H1 (cell line): ENCODE results near the gene RAET1E. TPM values are rescaled to one million over a fixed set of nuclear protein-coding genes. Genes with fewer than 3 reads are reported as not detected.

ENCODE experiments used
- CTCF ChIA-PET: fragments of 300-600 bp; sonication (Branson Sonifier 250); formaldehyde crosslinking; loops from one replicate; lab custom pipeline; 2021; ENCODE audit not compliant: partially characterized antibody; lab: Charles Lee
- POLR2A ChIA-PET: fragments of 300-600 bp; sonication (Branson Sonifier 250); formaldehyde crosslinking; loops from one replicate; lab custom pipeline; 2021; ENCODE audit warnings: inconsistent platforms; ENCODE audit not compliant: partially characterized antibody; lab: Charles Lee
- DNase-seq, 2 experiments: peaks; one replicate each; pipeline versions ENCODE4 v3.0.0 to v3.0.0-alpha.2; 2010 to 2022; ENCODE audit warnings: low spot score in 2 of 2, low read depth in 1 of 2, mixed read lengths in 1 of 2
- FAIRE-seq: peaks from 2 replicates; lab custom pipeline; 2011; peaks lifted over from hg19 to GRCh38; lab: Jason Lieb, UNC
- H2AFZ ChIP-seq: 2 replicates; pipeline ENCODE4 v1.8.1; 2012; ENCODE audit warnings: low read length, inconsistent platforms
- H2AK5ac ChIP-seq: 2 replicates; pipeline ENCODE4 v1.6.1; 2013; ENCODE audit warnings: low read depth, low read length
- H2BK120ac ChIP-seq: replicated peaks from 2 replicates; pipeline ENCODE3; 2013; ENCODE audit warnings: low read depth, low read length, inconsistent platforms
- H2BK12ac ChIP-seq: 2 replicates; pipeline ENCODE4 v1.6.1; 2013; ENCODE audit warnings: low read depth, low read length
- H2BK15ac ChIP-seq: 2 replicates; pipeline ENCODE4 v1.6.1; 2013; ENCODE audit warnings: low read length
- H2BK20ac ChIP-seq: 2 replicates; pipeline ENCODE4 v1.6.1; 2013; ENCODE audit warnings: low read length
- H2BK5ac ChIP-seq: 2 replicates; pipeline ENCODE4 v1.6.1; 2013; ENCODE audit warnings: low read depth, low read length
- H3K14ac ChIP-seq: 2 replicates; pipeline ENCODE4 v1.6.1; 2013; ENCODE audit warnings: inconsistent platforms; ENCODE audit not compliant: insufficient read length
- H3K18ac ChIP-seq: 2 replicates; pipeline ENCODE4 v1.6.1; 2013; ENCODE audit warnings: low read length; ENCODE audit errors: extremely low read depth
- H3K23ac ChIP-seq: 2 replicates; pipeline ENCODE4 v1.6.1; 2013; ENCODE audit warnings: inconsistent platforms; ENCODE audit not compliant: insufficient read length
- H3K23me2 ChIP-seq: 2 replicates; pipeline ENCODE4 v1.6.1; 2013; ENCODE audit warnings: low read depth, low read length
- H3K27ac ChIP-seq: 2 replicates; pipeline ENCODE4 v1.6.1; 2011; ENCODE audit warnings: low read depth, low read length, inconsistent platforms
- H3K27me3 ChIP-seq, 4 experiments: replicated peaks in 1 of 4; 1 replicate in 1 of 4; 2 replicates in 3 of 4; pipeline versions ENCODE4 v1.6.1 to v1.8.1; 2011 to 2013; ENCODE audit warnings: low read length in 3 of 4, mild to moderate bottlenecking in 3 of 4, inconsistent platforms in 2 of 4, mixed read lengths in 2 of 4, moderate library complexity in 1 of 4; ENCODE audit not compliant: control insufficient read depth in 3 of 4, insufficient read depth in 3 of 4; ENCODE audit errors: extremely low read depth in 1 of 4
- H3K36me3 ChIP-seq, 4 experiments: 2 replicates each; pipeline versions ENCODE4 v1.6.1 to v1.8.1; 2011 to 2013; ENCODE audit warnings: mild to moderate bottlenecking in 4 of 4, low read length in 3 of 4, moderate library complexity in 2 of 4, control low read depth in 1 of 4, inconsistent platforms in 1 of 4; ENCODE audit not compliant: insufficient read depth in 4 of 4, control insufficient read depth in 2 of 4
- H3K4ac ChIP-seq: replicated peaks from 2 replicates; pipeline ENCODE3; 2013; ENCODE audit warnings: low read length, low read depth, mixed read lengths, inconsistent platforms; ENCODE audit not compliant: insufficient read length
- H3K4me1 ChIP-seq, 4 experiments: replicated peaks in 1 of 4; 1 replicate in 1 of 4; 2 replicates in 3 of 4; pipeline versions ENCODE4 v1.6.1 to v1.8.1; 2011 to 2013; ENCODE audit warnings: low read length in 3 of 4, inconsistent platforms in 2 of 4, mixed read lengths in 1 of 4; ENCODE audit not compliant: insufficient read depth in 4 of 4, control insufficient read depth in 3 of 4
- H3K4me2 ChIP-seq, 2 experiments: 2 replicates each; pipeline versions ENCODE4 v1.6.1 to v1.8.1; 2011 to 2013; ENCODE audit warnings: low read depth in 2 of 2, low read length in 2 of 2, control low read depth in 1 of 2, inconsistent platforms in 1 of 2, mild to moderate bottlenecking in 1 of 2; ENCODE audit not compliant: insufficient read depth in 1 of 2
- H3K4me3 ChIP-seq, 4 experiments: fragments of 200-600, 300-600 bp in 1 of 4; sonication (generic), shearing (Covaris generic), sonication (Bioruptor Twin) in 1 of 4; 2 replicates each; pipeline versions ENCODE4 v1.5.1 to v1.8.1; 2011 to 2016; ENCODE audit warnings: low read length in 4 of 4, low read depth in 3 of 4, control low read depth in 2 of 4, inconsistent platforms in 2 of 4, mild to moderate bottlenecking in 2 of 4, mixed read lengths in 1 of 4, moderate library complexity in 1 of 4; ENCODE audit not compliant: insufficient read depth in 2 of 4; ENCODE audit errors: extremely low read depth in 1 of 4
- H3K56ac ChIP-seq: replicated peaks from 2 replicates; pipeline ENCODE3; 2013; ENCODE audit warnings: low read depth, mild to moderate bottlenecking, mixed read lengths, low read length, inconsistent platforms; ENCODE audit not compliant: insufficient read length
- H3K79me1 ChIP-seq: 2 replicates; pipeline ENCODE4 v1.6.1; 2013; ENCODE audit warnings: low read depth, low read length, control low read depth
- H3K79me2 ChIP-seq, 2 experiments: 2 replicates each; pipeline versions ENCODE4 v1.6.1 to v1.8.1; 2012 to 2013; ENCODE audit warnings: low read length in 2 of 2, mild to moderate bottlenecking in 2 of 2, inconsistent platforms in 1 of 2; ENCODE audit not compliant: insufficient read depth in 2 of 2, control insufficient read depth in 1 of 2
- H3K9ac ChIP-seq, 4 experiments: replicated peaks in 1 of 4; 1 replicate in 1 of 4; 2 replicates in 3 of 4; pipeline versions ENCODE4 v1.6.1 to v1.8.1; 2011 to 2013; ENCODE audit warnings: low read depth in 3 of 4, low read length in 3 of 4, control low read depth in 2 of 4, mild to moderate bottlenecking in 2 of 4, moderate library complexity in 2 of 4, inconsistent platforms in 1 of 4; ENCODE audit errors: extremely low read depth in 1 of 4
- H3K9me3 ChIP-seq, 2 experiments: 2 replicates each; pipeline versions ENCODE4 v1.6.1 to v1.8.1; 2012 to 2013; ENCODE audit warnings: mild to moderate bottlenecking in 2 of 2, moderate library complexity in 2 of 2, control low read depth in 1 of 2, inconsistent platforms in 1 of 2, low read depth in 1 of 2, low read length in 1 of 2, mixed read lengths in 1 of 2; ENCODE audit not compliant: insufficient read depth in 2 of 2
- H4K20me1 ChIP-seq, 2 experiments: replicated peaks in 1 of 2; 2 replicates each; pipeline versions ENCODE3 to v1.8.1; 2011 to 2013; ENCODE audit warnings: inconsistent platforms in 2 of 2, low read length in 2 of 2, mild to moderate bottlenecking in 1 of 2; ENCODE audit not compliant: insufficient read depth in 2 of 2, control insufficient read depth in 1 of 2
- H4K5ac ChIP-seq: 2 replicates; pipeline ENCODE4 v1.6.1; 2013; ENCODE audit warnings: low read length, low read depth, mixed read lengths, inconsistent platforms; ENCODE audit not compliant: insufficient read length
- H4K8ac ChIP-seq: 2 replicates; pipeline ENCODE4 v1.8.0; 2013; ENCODE audit warnings: mild to moderate bottlenecking, moderate library complexity, low read length, inconsistent platforms; ENCODE audit not compliant: insufficient read depth; ENCODE audit errors: extremely low read depth
- H4K91ac ChIP-seq: replicated peaks from 2 replicates; pipeline ENCODE3; 2013; ENCODE audit warnings: low read length, mixed read lengths, inconsistent platforms; ENCODE audit not compliant: insufficient read length
- BACH1 ChIP-seq: IDR thresholded peaks from 2 replicates; pipeline ENCODE4 v1.6.1; 2012; ENCODE audit warnings: low read length, improper control_type of control experiment
- BRCA1 ChIP-seq: IDR thresholded peaks from 2 replicates; pipeline ENCODE4 v1.6.1; 2012; ENCODE audit warnings: low read depth, low read length, improper control_type of control experiment
- CBX8 ChIP-seq: fragments of 300-800, 300-1000 bp; sonication (generic); IDR thresholded peaks from 2 replicates; pipeline ENCODE4 v1.7.1; 2016; ENCODE audit warnings: low read depth, low read length, borderline replicate concordance
- CTBP2 ChIP-seq: IDR thresholded peaks from 2 replicates; pipeline ENCODE4 v1.7.0; 2011; ENCODE audit warnings: borderline replicate concordance, mild to moderate bottlenecking, moderate library complexity, mixed read lengths, low read length; ENCODE audit not compliant: insufficient read depth, insufficient read length
- JUND ChIP-seq: IDR thresholded peaks from 2 replicates; pipeline ENCODE4 v1.6.1; 2011; ENCODE audit warnings: mild to moderate bottlenecking, improper control_type of control experiment, low read length
- KDM1A ChIP-seq: fragments of 200-600, 300-600 bp; sonication (generic); IDR thresholded peaks from 2 replicates; pipeline ENCODE4 v1.7.1; 2016; ENCODE audit warnings: mild to moderate bottlenecking, low read length, borderline replicate concordance
- SIN3A ChIP-seq, 2 experiments: IDR thresholded peaks in 1 of 2; conservative IDR thresholded peaks in 1 of 2; 2 replicates each; pipeline ENCODE4 v1.6.1; 2011 to 2012; ENCODE audit warnings: low read length in 2 of 2, improper control_type of control experiment in 1 of 2, low read depth in 1 of 2, mild to moderate bottlenecking in 1 of 2
- SP1 ChIP-seq: IDR thresholded peaks from 2 replicates; pipeline ENCODE4 v1.6.1; 2011; ENCODE audit warnings: low read depth, low read length
- TAF7 ChIP-seq: optimal IDR thresholded peaks from 2 replicates; pipeline ENCODE3; 2011; ENCODE audit warnings: low read depth, mild to moderate bottlenecking, inconsistent platforms, low read length, moderate library complexity, borderline replicate concordance
- TCF12 ChIP-seq: IDR thresholded peaks from 2 replicates; pipeline ENCODE4 v1.6.1; 2011; ENCODE audit warnings: low read depth, mild to moderate bottlenecking, low read length
- WGBS, 2 experiments: shearing (Covaris generic) in 1 of 2; methylation state at CpG; one replicate each; pipeline versions ENCODE4 v1.1.6 to v1.1.7; 2013 to 2015; ENCODE audit warnings: low lambda C conversion rate in 2 of 2, mixed read lengths in 2 of 2, inconsistent platforms in 1 of 2, low coverage in 1 of 2, missing lambda C conversion rate in 1 of 2; ENCODE audit not compliant: insufficient replicate concordance in 2 of 2, insufficient coverage in 1 of 2, insufficient read length in 1 of 2; ENCODE audit errors: extremely low coverage in 1 of 2, missing lambda C conversion rate in 1 of 2; 5-methylcytosine and 5-hydroxymethylcytosine counted together
- polyA plus RNA-seq, 7 experiments: library from polyadenylated mRNA; depleted of rRNA in 3 of 7; stranded (reverse) in 5 of 7; unstranded in 2 of 7; fragments of >200 nt in 5 of 7; fragments of 200-250 nt in 2 of 7; gene quantifications; 1 replicate in 5 of 7; 2 replicates in 1 of 7; 4 replicates in 1 of 7; pipeline versions ENCODE4 v1.2.1 to v1.2.3, GENCODE V29; 2011 to 2013; ENCODE audit warnings: missing spikeins in 2 of 7, mixed read lengths in 2 of 7
- total RNA-seq: library from RNA; stranded (reverse); fragmentation: NEBNext Ultra II Directional; extraction: Animal tissue kit (Norgen Biotek cat#: 25700); gene quantifications from 2 replicates; pipeline ENCODE4 v1.2.1, GENCODE V29; 2021
- TF ChIP-seq, protein P1 (sequence below), 3 experiments: IDR thresholded peaks; 1 replicate in 2 of 3; 2 replicates in 1 of 3; pipeline versions ENCODE4 v1.5.1 to v1.6.1; 2011; ENCODE audit warnings: low read length in 3 of 3, mild to moderate bottlenecking in 3 of 3, inconsistent platforms in 2 of 3, low read depth in 1 of 3, moderate library complexity in 1 of 3; ENCODE audit not compliant: insufficient read depth in 1 of 3; ENCODE audit errors: control extremely low read depth in 1 of 3

Gene RAET1E
- total and polyA plus RNA-seq, 2 of the 8 experiments (the other 6 are each of a cell fraction or from before 2014, with no cell fraction given) = not detected

DNA sequence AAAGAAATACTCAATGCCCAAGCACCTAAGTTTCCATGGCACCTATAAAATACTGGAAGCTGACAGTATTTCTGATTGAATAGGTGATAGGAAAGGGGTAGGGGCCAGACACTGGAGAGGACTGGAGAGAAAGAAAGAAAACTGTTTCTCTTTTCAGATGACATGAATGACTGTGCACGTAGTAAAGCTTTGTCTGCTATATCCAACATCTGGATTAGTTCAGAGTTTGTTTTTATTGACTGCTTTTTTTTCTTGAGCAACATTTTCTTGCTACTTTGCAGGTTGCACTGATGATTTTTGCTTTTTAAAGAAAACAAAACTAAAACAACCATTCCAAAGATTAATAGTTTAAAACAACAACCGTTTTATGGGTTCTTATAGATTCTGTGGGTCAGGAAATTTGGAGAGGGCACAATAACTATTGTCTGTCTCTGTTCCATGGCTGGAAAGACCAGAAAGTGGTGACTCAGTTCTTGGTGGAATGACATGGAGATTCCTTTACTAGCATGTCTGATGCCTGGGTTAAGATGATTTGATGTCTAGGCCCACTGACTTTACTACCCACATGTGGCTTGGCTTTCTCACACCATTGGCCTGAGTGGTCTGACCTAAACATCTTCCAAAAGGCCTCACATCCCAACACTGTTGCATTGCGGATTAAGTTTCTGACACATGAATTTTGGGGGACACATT lies 21.5 kb downstream of the RAET1E start:
- Histone ChIP-seq H2BK12ac (no peak overlapping the region), H3K4me3 (no peak overlapping the region), H3K79me1 (no peaks in the 10 kb centered on the region), H3K18ac (no peak overlapping the region), H3K27ac (no peak overlapping the region), H2BK20ac (no peak overlapping the region), H2BK15ac (no peak overlapping the region), H3K36me3 (no peaks in the 10 kb centered on the region), H2AK5ac (no peak overlapping the region), H3K56ac (no peak overlapping the region), H4K20me1 (no peaks in the 10 kb centered on the region), H4K8ac (no peak overlapping the region), H2BK120ac (no peak overlapping the region), H3K4ac (no peak overlapping the region), H3K23ac (no peak overlapping the region), H3K4me2 (no peak overlapping the region), H3K23me2 (no peaks in the 10 kb centered on the region), H3K4me1 (no peaks in the 10 kb centered on the region), H3K9ac (no peak overlapping the region), H4K91ac (no peak overlapping the region), H3K14ac (no peak overlapping the region), H2BK5ac (no peak overlapping the region), H3K27me3 (peaks cover 0 to 2% (median 0%) of the 10 kb centered on the region in 4 experiments; a peak in 3 of 7 replicates), H4K5ac (no peak overlapping the region), H3K9me3 (no peaks in the 10 kb centered on the region), H3K79me2 (no peaks in the 10 kb centered on the region), H2AFZ (no peak overlapping the region)
- WGBS, 2 experiments = 86% methylated on average over 3 of the region's 3 CpGs; no CpG with 5 or more reads in 1 of the 2 experiments
- FAIRE-seq = peak; percentile 32
- no peak for DNase-seq
- ChIA-PET CTCF (no interaction called here), POLR2A (no interaction called here)
- TF ChIP-seq SP1 = no peak
- no peak for TF ChIP-seq CBX8
- no peak for TF ChIP-seq BACH1
- no peak for TF ChIP-seq KDM1A
- no peak for TF ChIP-seq TAF7
- no peak for TF ChIP-seq JUND
- no peak for TF ChIP-seq TCF12
- TF ChIP-seq SIN3A (conservative IDR thresholded peaks at IDR 0.05 in 1 of 2, IDR thresholded peaks at IDR 0.05 in 1 of 2; ENCODE audit: low read depth in 1 of 2, low read length in 2 of 2) = no peak
- TF ChIP-seq BRCA1 = no peak
- TF ChIP-seq, protein P1, sequence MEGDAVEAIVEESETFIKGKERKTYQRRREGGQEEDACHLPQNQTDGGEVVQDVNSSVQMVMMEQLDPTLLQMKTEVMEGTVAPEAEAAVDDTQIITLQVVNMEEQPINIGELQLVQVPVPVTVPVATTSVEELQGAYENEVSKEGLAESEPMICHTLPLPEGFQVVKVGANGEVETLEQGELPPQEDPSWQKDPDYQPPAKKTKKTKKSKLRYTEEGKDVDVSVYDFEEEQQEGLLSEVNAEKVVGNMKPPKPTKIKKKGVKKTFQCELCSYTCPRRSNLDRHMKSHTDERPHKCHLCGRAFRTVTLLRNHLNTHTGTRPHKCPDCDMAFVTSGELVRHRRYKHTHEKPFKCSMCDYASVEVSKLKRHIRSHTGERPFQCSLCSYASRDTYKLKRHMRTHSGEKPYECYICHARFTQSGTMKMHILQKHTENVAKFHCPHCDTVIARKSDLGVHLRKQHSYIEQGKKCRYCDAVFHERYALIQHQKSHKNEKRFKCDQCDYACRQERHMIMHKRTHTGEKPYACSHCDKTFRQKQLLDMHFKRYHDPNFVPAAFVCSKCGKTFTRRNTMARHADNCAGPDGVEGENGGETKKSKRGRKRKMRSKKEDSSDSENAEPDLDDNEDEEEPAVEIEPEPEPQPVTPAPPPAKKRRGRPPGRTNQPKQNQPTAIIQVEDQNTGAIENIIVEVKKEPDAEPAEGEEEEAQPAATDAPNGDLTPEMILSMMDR (IDR thresholded peaks at IDR 0.05; ENCODE audit: control extremely low read depth in 1 of 3, insufficient read depth in 1 of 3, low read depth in 1 of 3, low read length in 3 of 3) = no peak
- TF ChIP-seq CTBP2 = no peak
